ENCODE results near the gene CASZ1.

The CASZ1 gene

DNA sequence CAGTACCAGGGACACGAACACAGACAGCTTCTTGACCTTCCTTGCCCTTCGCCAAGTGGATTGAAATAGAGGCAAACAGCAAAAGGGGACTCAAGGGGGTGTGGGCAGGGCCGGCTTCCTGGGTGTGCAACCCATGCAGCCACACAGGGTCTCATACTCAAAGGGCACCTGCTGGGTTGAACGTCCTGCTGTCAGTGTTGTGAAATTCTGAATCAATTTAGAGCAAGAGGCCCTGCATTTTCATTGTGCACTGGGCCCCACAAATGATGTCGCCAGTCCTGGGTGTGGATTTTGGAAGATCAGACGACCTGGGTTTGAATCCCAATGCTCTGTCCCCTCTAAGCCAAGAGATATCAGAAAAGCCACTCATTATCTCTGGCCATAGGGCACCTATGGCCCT is 51.1 kb downstream of the CASZ1 start:
- DNase-seq (ENCODE audit: low read depth in 1 of 2, low spot score in 1 of 2) = no peak
- Histone ChIP-seq H3K27ac (replicated peaks) (no peak overlapping the region), H3K4me3 (replicated peaks; ENCODE audit: insufficient read depth, low read length) (no peak overlapping the region), H3K27me3 (ENCODE audit: insufficient read depth, poor library complexity, severe bottlenecking) (no peaks in the 10 kb centered on the region)
- TF ChIP-seq SPI1 (IDR thresholded peaks at IDR 0.05; ENCODE audit: borderline replicate concordance, low read depth) = no peak
- no peak for TF ChIP-seq POLR2AphosphoS5 (IDR thresholded peaks at IDR 0.05; ENCODE audit: low read depth)
- TF ChIP-seq, protein P1, sequence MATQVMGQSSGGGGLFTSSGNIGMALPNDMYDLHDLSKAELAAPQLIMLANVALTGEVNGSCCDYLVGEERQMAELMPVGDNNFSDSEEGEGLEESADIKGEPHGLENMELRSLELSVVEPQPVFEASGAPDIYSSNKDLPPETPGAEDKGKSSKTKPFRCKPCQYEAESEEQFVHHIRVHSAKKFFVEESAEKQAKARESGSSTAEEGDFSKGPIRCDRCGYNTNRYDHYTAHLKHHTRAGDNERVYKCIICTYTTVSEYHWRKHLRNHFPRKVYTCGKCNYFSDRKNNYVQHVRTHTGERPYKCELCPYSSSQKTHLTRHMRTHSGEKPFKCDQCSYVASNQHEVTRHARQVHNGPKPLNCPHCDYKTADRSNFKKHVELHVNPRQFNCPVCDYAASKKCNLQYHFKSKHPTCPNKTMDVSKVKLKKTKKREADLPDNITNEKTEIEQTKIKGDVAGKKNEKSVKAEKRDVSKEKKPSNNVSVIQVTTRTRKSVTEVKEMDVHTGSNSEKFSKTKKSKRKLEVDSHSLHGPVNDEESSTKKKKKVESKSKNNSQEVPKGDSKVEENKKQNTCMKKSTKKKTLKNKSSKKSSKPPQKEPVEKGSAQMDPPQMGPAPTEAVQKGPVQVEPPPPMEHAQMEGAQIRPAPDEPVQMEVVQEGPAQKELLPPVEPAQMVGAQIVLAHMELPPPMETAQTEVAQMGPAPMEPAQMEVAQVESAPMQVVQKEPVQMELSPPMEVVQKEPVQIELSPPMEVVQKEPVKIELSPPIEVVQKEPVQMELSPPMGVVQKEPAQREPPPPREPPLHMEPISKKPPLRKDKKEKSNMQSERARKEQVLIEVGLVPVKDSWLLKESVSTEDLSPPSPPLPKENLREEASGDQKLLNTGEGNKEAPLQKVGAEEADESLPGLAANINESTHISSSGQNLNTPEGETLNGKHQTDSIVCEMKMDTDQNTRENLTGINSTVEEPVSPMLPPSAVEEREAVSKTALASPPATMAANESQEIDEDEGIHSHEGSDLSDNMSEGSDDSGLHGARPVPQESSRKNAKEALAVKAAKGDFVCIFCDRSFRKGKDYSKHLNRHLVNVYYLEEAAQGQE (IDR thresholded peaks at IDR 0.05; ENCODE audit: insufficient replicate concordance, low read depth) = no peak
- no peak for TF ChIP-seq GABPA (IDR thresholded peaks at IDR 0.05; ENCODE audit: low read depth)
- TF ChIP-seq, protein P2, sequence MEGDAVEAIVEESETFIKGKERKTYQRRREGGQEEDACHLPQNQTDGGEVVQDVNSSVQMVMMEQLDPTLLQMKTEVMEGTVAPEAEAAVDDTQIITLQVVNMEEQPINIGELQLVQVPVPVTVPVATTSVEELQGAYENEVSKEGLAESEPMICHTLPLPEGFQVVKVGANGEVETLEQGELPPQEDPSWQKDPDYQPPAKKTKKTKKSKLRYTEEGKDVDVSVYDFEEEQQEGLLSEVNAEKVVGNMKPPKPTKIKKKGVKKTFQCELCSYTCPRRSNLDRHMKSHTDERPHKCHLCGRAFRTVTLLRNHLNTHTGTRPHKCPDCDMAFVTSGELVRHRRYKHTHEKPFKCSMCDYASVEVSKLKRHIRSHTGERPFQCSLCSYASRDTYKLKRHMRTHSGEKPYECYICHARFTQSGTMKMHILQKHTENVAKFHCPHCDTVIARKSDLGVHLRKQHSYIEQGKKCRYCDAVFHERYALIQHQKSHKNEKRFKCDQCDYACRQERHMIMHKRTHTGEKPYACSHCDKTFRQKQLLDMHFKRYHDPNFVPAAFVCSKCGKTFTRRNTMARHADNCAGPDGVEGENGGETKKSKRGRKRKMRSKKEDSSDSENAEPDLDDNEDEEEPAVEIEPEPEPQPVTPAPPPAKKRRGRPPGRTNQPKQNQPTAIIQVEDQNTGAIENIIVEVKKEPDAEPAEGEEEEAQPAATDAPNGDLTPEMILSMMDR (IDR thresholded peaks at IDR 0.05; ENCODE audit: insufficient read depth, low read length) = no peak

DNA sequence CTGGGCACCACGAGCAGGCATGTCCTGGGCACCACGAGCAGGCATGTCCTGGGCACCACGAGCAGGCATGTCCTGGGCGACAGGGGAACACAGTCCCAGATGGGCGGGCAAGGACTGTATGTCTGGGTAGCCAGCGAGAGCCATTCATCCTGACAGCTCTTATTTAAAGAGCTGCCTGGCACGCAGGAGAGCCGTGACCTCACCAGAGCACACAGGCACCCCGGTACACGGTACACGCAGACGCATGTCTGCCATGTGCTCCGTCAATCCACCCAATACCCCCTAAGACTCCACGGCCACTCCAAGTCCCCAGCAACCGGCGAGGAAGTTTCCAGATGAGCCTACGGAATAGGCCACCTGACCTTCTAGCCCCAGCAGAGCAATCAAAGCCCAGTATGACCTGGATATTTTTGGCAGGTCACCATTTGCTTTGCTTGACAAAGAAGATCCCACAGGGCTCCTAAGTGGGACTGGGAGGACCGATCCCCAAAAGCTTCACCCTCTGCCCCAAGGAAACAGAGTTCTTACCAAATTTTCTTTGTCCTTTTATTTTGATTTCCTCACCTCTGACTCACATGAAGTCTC is 51.7 kb downstream of the CASZ1 start:
- H3K27ac ChIP-seq (replicated peaks) = no peak overlapping the region
- H3K27me3 ChIP-seq (ENCODE audit: insufficient read depth, poor library complexity, severe bottlenecking) = no peaks in the 10 kb centered on the region
- TF ChIP-seq GABPA (IDR thresholded peaks at IDR 0.05; ENCODE audit: low read depth) (no peak), SPI1 (IDR thresholded peaks at IDR 0.05; ENCODE audit: borderline replicate concordance, low read depth) (no peak), POLR2AphosphoS5 (IDR thresholded peaks at IDR 0.05; ENCODE audit: low read depth) (no peak)
- TF ChIP-seq, protein P2 (IDR thresholded peaks at IDR 0.05; ENCODE audit: insufficient read depth, low read length) = no peak
- TF ChIP-seq, protein P1 (IDR thresholded peaks at IDR 0.05; ENCODE audit: insufficient replicate concordance, low read depth) = no peak
- H3K4me3 ChIP-seq (replicated peaks; ENCODE audit: insufficient read depth, low read length) = no peak overlapping the region
- no peak for DNase-seq (ENCODE audit: low read depth in 1 of 2, low spot score in 1 of 2)

DNA sequence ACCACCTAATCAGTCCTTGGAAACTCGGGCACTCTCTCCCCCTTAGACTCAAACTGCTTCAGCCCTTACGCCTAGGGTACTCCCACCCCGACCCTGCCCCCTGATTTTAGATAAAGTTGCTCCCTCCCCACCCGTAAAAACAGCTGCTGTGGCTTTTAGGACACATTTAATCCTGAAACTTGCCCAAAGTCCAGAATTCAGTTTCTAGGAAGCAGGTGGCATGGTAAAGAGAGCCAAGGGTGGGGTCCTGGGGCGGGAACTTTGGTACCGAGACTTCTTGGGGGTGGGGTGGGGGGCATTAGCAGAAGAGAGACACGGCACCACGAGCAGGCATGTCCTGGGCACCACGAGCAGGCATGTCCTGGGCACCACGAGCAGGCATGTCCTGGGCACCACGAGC is 52.4 kb downstream of the CASZ1 start:
- TF ChIP-seq, protein P1 (IDR thresholded peaks at IDR 0.05; ENCODE audit: insufficient replicate concordance, low read depth) = no peak
- TF ChIP-seq GABPA (IDR thresholded peaks at IDR 0.05; ENCODE audit: low read depth) = no peak
- TF ChIP-seq, protein P2 (IDR thresholded peaks at IDR 0.05; ENCODE audit: insufficient read depth, low read length) = no peak
- no peak for TF ChIP-seq SPI1 (IDR thresholded peaks at IDR 0.05; ENCODE audit: borderline replicate concordance, low read depth)
- TF ChIP-seq POLR2AphosphoS5 (IDR thresholded peaks at IDR 0.05; ENCODE audit: low read depth) = no peak
- no peak overlapping the region for H3K27ac ChIP-seq (replicated peaks)
- no peak overlapping the region for H3K4me3 ChIP-seq (replicated peaks; ENCODE audit: insufficient read depth, low read length)
- no peak for DNase-seq (ENCODE audit: low read depth in 1 of 2, low spot score in 1 of 2)
- H3K27me3 ChIP-seq (ENCODE audit: insufficient read depth, poor library complexity, severe bottlenecking) = no peaks in the 10 kb centered on the region
